A549 (cell line): ENCODE measurements around the gene EAF2.

Source experiments
- POLR2A ChIP-seq: IDR thresholded peaks from 2 replicates; pipeline ENCODE4 v1.6.1; 2012; ENCODE audit warnings: mild to moderate bottlenecking, low read length
- POLR2AphosphoS2 ChIP-seq: conservative IDR thresholded peaks from 2 replicates; pipeline ENCODE4 v1.6.1; 2012; ENCODE audit warnings: low read length, improper control_type of control experiment, inconsistent platforms

DNA sequence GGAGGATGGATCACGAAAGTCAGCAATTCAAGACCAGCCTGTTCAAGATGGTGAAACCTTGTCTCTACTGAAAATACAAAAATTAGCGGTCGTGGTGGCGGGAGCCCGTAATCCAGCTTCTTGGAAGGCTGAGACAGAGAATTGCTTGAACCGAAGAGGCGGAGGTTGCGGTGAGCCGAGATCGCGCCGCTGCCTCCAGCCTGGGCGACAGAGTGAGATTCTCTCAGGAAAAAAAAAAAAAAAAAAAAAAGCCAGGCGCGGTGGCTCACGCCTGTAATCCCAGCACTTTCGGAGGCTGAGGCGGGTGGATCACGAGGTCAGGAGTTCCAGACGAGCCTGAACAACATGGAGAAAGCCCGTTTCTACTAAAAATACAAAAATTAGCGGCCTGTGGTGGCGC, 5.0 kb downstream of the EAF2 start:
- no peak for TF ChIP-seq POLR2A
- no peak for TF ChIP-seq POLR2AphosphoS2
